NCI-H524 (cell line): ENCODE results near the gene DDX39B.
A peak's percentile ranks its signal among the peaks of the same experiment; 100 is the strongest.

Experiments used
- DNase-seq, 2 experiments: peaks; one replicate each; lab custom pipeline; 2025; lab: John Stamatoyannopoulos, UW

Gene DDX39B

DNA sequence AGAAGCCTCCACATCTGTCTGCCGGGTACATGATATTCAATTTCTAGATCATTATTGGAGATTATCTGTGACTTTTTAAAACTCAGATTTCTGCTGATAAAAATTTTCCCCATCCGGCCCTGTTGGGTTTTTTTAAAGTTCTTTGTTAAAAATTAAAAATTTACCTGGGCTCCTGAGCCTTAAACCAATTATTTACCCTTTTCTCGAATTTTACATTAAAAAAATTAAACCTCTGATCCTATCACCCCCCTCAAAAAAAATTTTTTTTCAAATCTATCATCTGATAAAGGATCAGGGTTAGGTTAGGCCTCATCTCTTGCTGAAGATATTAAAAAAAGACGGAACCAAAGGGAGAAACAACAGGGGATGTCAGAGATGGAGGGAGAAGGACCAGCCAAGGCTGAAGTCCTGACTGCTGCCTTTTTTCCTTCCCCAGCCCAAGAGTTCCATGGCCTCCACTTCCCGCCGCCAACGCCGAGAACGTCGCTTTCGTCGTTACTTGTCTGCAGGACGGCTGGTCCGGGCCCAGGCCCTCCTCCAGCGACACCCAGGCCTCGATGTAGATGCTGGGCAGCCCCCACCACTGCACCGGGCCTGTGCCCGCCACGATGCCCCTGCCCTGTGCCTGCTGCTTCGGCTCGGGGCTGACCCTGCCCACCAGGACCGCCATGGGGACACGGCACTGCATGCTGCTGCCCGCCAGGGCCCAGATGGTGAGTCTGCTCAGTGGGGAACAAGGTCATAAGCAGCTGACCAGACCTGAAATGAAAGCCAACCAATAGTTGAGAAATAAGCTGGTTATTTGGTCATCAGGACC lies 6.1 kb upstream of the DDX39B start:
- no peak for DNase-seq

DNA sequence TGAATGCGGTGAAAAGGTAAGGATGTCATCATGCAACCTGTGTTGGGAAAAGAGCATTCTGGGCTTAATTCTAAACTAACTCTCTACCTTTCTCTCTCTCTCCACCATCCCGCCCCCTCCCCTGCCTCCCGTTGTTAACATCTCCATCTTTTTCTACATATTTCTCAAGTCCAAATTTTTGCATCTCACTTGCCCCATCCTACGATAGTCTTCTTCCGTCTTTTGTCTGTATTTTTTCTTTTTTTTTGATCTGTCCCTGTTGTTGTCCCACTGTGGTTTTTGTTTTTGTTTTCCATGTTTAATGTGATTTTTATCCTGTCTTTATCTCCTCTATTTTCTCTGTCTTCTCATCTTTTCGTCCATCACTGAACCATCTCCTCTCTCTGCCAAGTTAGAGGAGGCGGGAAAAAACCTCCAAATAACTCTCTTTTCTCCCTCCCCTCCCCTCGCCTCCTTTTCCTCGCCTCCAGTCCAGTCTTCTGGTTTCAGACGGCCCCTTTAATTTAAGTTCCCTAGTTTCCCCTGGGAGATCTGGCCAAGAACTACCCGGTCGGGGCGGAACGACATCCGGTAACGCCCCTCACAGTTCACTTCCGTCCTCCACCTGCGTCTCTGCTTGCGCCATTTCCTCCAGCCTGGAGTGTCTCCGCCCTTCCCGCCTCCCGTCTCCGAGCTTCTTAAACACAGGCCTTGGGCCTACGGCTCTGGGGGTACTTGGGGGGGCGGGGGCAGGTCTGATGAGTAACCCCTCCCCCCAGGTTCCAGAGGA lies 5.3 kb upstream of the DDX39B start, which contains the start of gene NFKBIL1:
TSS of gene NFKBIL1 (plus strand) at position 651 of the 769 bp plus-strand sequence. CDS start at position 738, 87 bp downstream.
- DNase-seq, result peak; percentile 95 to 98

DNA sequence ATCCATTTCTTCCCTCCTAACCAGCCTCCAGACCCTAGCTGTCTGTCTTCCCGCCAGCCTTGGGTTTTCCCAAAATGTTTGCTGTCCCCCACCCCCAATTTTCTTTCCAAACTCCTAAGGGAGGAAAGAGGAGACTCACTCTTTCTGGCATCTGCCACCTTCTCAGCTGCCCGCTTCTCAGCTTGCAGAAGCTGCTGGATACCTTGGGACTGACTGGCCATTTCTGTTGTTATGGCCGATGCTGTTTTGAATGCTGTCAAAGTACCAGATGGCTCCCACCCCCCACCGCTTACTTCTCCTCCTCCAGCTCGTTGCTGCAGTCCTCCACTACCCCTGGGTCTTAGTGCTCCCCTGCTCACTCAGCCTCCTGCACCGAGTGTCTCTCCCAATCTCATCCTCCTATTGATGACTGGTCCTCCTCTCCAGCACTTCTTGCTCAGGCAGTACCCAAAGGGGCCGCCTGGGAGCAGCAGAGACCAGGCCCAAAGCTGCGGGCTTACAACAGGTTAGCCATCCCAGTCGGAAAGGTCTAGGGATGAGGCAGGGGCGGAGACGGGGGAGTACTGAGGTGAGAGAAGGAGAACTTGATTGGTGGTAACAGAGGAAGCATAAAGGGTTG lies 4.6 kb upstream of the DDX39B start, which contains the start of gene ATP6V1G2:
TSS of gene ATP6V1G2 (minus strand) at position 270 of the 619 bp plus-strand sequence. CDS start at position 221, 49 bp downstream.
- DNase-seq, result peak; percentile 91 to 94

DNA sequence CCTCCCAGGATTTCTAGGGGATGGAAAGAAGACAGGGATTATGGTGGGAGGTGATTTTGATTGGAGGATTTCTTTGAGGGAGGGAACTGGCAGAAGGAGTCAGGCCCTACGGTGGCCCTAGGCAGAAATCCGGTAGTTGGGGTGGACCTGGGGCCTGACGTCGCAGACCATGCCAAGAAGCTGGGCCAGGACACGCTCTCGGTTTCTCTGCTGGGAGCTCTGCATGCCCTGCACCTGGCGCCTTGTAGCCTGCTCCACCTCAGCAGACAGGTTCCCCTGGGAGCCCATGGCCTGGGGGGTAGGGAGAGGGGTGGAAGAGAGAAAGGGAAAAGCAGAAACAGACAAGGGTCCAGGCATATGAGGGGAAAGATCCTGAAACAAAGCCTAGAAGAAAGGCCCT lies 3.5 kb upstream of the DDX39B start:
- DNase-seq, result no peak

DNA sequence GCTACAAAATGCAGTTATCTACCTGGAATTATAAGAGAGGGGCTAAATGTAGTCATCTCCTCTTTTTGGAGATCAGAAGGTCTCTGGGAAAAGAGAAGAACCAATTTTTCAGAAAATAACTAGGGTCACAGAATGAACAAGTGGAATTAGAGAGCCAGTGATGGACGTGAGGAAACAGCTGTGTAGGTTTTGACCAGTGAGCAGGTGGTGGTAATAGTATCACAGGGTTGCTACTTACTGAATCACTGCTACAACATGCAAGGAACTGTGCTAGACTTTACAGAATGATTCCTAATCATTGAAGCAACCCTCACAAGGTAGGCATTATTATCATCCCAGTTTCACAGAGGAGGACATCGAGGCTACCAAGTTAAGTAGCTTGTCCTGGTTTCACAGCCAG lies 2.9 kb upstream of the DDX39B start:
- no peak for DNase-seq

DNA sequence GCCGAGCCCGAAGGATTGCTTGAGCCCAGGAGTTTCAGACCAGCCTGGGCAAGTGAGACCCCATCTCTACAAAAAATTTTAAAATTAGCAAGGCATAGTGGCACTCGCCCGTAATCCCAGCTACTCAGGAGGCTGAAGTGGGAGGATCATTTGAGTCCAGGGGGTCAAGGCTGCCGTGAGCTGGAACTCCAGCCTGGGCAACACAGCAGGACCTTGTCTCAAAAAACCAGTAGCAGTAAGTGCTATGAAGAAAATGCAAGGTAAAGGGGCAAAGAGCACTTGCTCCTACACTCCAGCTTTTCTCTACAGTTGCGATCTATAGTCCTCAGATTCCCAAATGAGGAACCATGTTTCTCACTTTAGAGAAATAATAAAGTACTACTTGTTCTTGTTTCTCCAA lies 1.8 kb upstream of the DDX39B start:
- no peak for DNase-seq

DNA sequence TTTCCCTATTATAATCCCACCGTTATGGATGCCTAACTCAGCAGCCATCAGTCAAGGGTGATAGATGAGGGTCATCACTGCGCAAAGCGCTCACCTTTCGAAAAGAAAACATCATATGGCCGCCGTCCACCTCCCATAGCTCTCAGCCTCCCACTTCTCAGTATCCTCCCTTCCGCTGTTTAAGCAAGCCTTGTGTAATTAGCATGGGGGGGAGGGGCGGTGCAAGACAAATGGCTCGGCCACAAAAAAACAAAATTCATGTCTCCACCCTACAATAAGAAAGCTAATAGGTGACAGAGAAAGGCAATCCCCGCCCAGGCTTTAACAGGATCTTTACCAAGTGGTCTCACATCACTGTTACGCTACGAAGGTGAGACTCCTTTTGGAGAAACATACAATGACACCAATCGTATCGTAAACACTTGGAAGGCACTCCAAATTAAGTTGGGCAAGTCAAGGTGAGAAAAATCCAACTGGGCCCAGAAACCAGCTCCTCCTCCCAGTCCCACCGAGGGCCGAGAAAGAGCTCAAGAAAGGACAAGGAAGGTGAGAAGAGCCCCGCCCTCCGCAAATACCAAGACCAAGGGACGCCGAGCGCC lies 645 bp downstream of the DDX39B start:
- peak; percentile 5 to 31 for DNase-seq

DNA sequence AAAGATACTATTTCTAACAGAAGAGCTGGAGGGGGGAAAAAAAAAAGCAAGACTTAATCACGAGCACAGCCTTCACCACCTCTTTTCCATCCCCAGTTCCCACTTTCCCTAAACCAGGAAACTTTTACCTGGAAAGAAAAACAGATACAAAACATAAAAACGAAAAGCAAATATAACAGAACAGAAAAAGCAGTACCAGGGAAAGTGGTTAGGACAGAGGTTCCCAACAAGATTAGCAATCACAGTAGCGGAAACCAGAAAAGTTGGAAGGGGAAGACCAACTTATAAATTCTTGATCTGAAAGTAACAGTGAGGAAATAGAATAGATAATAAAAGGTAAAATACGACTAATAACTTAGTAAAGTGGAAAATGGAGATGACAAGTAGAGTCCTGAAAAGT lies 1.2 kb downstream of the DDX39B start:
- no peak for DNase-seq

DNA sequence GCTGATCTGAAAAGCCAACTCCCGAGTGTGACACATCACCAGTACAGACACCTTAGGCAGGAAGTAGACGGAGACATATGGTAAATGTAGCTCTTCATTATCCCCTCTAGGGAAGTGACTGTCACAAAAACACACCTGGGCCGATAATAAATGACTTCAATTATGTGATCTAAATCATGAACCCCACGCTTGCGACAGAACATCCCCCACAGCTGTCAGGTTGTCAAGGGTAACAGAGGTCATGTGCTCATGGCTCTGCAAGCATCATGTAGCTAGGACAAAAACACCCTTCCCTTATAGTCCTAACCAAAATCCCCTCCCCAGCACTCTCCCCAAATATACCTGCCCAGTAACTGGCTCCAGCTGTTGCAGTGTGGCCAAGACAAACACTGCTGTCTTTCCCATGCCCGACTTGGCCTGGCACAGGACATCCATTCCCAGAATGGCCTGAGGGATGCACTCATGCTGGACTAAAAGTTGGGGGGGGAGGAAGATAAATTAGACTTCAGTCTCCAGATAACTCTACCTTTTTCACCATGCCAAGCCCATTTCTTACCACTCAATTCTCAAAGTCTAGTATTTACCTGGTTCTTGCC lies 2.9 kb downstream of the DDX39B start:
- DNase-seq, result no peak

DNA sequence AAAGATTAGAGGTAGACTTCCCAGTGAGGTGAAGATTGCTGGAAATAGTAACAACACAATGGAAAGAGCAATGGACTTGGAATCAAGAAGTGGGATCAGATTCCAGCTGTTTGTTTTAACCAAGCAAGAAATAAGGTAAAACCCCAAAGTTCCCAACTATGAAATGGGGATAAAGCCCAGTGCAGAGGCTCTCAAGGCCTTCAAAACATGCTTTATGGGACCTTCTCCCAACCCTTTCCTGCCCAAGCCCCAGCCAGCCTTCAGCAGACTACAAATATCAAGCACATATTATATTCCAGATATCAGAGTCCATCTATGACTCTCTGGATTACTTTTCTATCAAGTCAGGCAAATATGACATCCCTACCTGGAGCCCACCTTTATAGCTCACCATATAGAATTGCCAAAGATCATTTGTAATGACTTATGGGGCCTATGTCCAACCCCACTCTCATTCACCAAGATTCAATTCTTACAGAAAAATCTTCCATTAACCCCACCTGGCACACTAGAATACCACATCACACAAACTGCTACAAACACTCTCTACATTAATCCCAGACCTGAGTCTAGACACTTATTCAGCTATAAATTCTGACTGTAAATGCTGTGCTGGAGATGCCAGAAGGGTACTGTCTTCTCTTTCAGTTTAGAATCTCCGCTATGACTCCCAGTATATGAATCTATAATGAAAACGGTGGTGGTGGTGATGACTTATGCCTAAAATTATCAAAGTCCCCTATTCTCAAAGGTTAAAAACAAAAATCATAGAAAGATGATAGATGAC lies 6.1 kb downstream of the DDX39B start:
- DNase-seq, result no peak

DNA sequence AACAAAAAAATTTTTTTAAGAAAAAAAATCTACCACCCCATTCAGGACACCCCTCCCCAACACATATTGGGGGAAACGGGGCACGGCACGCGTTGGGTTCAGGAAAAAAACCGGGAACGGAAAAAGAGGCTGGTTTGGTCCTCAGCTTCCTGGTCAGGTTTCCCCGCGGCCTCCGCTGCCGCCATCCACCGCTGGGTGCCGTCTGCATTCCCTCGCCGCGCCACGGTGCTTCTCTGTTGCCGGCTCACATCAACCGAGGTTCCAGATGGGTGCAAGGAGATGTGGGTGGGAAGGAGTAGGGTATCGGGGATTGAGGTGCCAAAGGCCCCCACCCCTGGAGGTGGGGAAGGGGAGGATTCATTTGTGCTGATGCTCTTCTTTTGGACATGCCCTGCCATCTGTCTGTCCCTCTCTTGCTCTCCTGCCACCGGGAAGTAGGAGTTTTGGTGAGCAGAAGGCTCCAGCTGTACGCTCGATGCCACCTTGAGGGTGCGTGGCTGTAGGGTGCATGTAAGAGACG lies 7.2 kb downstream of the DDX39B start:
- DNase-seq, result no peak

DNA sequence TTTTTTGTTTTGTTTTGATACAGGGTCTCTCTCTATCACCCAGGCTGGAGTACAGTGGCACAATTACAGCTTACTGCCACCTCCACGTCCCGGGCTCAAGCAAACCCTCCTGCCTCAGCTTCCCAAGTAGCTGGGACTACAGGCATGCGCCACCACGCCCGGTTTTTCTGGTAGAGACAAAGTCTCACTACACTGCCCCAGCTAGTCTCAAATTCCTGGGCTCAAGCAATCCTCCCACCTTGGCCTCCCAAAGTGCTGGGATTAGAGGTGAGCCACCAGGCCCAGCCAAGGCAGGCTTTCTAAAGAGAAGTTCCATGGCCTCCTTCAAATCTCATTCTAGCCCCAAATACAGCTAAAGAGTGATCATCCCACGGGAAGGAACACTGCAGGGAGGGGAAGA lies 7.8 kb downstream of the DDX39B start:
- DNase-seq, result no peak

DNA sequence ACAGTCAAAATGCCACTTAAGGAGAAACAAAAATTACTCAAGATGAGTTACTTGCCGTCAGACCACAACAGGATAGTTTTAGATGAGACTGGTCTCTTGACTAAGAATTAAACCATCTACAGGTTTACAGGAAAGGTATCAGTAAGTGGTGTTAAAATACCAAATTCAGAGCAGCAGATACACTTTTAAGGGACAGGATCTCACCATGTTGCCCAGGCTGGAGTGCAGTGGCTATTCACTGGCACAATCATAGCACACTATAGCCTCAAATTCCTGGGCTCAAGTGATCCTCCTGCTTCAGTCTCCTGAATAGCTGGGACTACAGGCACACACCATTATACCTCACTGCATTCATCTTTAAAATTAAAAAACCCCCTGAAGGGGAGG lies 8.4 kb downstream of the DDX39B start:
- no peak for DNase-seq

DNA sequence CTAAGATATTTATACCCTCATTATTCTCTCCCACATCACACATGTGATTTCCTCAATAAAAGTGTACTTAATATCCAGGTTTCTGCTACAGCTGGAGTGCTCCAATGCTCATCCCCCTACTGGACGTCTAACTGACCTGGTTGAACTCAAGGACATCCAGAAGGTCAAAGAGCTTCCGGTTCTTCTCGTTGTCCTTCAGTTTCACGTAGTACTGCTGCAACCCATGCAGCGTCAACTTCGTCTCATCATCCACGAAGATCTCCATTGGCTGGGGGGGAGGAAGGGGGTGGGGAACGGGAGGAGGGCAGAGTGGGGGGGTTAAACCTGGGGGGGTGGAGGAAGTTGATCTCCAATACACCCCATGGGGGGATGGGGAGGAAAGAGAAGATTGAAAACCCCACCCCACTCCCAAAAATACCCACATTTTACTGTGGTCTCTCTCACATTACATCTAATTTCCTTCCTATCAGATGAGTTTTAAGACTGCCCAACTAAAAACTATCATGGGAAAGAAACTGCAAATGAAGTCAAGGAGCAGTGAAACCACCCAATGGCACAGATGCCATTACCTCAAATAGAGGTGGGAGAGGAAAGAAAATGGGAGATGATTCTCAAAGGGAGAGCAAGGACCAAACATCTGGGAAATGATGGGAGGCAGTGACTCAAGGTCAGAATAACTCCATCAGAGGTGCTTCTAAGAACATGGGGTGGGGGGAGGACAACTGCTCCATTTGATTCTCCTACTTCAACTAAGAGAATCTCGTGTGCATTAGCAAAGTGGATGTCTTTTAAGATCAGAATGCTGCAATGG lies 9.0 kb downstream of the DDX39B start:
- DNase-seq, result no peak

DNA sequence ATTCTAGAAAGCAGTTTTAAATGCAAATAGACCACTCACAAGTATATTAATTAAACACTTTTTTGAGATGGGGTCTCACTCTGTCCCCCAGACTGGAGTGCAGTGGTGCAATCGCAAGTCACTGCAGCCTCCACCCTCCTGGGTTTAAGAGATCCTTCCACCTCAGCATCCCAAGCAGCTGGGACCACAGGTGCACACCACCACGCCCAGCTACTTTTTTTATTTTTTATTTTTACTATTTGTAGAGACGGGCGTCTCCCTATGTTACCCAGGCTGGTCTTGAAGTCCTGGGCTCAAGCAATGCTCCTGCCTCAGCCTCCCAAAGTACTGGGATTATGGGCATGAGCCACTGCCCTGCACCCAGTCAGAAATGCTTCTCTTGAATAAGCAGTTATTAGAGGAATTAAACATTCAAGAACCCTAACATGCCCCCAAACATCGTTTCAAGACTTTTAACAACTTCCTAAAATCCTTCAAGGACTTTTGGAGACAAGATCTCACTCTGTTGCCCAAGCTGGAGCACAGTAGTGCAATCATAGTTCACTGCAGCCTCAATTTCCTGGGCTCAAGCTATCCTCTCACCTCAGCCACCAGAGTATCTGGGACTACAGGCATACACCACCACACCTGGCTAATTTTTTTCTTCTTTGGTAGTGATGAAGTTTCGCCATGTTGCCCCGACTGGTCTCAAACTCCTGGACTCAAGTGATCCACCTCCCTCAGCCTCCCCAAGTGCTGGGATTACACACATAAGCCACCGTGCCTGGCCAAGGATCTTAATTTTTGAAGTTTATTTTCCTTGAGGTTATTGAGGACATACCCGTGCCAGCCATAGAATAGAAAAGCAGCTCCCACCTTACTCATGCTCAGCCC lies 9.8 kb downstream of the DDX39B start:
- no peak for DNase-seq

DNA sequence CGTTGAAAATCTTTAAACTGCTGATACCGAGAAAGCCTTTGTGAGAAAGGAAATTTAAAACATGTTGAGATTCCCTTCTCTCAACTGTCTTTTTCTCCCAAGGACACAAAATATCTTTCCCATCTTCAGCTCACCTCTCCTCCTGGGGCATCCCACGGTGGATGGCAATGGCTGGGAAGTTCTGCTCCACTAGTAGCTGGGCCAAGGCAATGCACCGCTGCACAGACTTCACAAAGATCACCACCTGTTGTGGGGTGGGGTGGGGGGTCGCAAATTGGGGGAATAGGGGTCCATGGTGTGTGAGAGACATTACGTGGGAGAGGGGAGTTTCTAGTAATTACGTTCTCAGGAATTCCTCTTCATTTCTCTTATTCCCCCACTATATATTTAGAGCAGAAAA lies 10.6 kb downstream of the DDX39B start:
- no peak for DNase-seq

DNA sequence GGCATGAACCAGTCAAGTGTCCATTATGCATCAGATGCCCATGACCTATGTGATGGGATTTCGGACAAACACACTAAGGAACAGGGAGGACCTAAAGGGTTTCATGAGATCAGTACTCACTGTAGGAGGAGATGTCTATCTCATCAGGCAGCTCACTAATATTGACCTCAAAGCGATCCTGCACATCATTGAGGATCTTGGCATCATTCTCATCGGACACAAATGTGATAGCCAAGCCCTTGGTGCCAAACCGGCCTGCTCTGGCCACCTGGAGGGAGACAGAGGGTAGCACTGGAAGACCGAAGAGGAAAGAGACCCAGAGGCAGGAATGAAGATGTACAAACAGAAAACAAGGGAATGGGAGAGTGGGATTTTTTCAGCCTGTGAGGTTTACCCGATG lies 11.1 kb downstream of the DDX39B start:
- no peak for DNase-seq

DNA sequence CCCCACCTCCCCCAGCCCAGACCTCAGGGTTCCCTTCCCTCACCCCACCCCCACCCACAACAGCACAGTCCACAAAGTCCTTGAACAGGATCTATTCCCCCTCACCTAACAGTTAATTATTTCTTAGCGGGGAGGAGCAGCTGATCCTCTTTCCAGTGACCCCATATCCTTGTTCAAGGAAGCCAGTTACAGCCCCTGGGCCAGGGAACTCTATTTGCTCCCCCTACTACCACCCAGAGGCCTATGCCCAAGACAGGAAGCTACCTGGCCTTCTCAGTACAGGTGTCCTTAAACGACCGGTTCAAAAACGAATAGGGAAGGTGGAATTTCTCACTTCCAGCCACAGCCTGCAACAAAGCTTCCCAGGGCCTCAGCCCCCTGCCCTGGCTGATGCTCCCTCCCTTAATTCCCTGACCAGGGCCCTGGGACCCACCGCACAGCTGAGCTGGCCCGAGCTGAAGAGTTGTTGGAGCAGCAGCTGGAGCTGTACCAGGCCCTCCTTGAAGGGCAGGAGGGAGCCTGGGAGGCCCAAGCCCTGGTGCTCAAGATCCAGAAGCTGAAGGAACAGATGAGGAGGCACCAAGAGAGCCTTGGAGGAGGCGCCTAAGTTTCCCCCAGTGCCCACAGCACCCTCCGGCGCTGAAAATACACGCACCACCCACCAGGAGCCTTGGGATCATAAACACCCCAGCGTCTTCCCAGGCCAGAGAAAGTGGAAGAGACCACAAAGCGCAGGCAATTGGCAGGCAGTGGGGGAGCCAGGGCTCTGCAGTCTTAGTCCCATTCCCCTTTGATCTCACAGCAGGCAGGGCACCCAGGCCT lies 12.3 kb downstream of the DDX39B start:
- DNase-seq, result no peak
